Ascending aorta (tissue), 2 donors: Measurements from ENCODE around the gene GNB1L. TPM values are rescaled to one million over a fixed set of nuclear protein-coding genes. Genes with fewer than 3 reads are reported as not detected.
"Not testable (repeated sequence)": the region's sequence is repeated elsewhere in the genome, so short reads cannot be mapped to it uniquely, and the experiment has no call there.

Experiments used
- DNase-seq, 2 donors: peaks; one replicate each; pipeline ENCODE4 v3.0.0-alpha.2; 2019; ENCODE audit warnings: low spot score in 2 of 2
- H3K27ac ChIP-seq, 2 donors: fragments of 200-600 bp; sonication (generic); one replicate each; pipeline ENCODE4 v1.5.1; 2016 to 2017; ENCODE audit warnings: mild to moderate bottlenecking in 1 of 2
- H3K27me3 ChIP-seq: fragments of 200-600 bp; sonication (generic); one replicate; pipeline ENCODE4 v1.5.1; 2017
- H3K36me3 ChIP-seq, 2 donors: fragments of 200-600 bp; sonication (generic); one replicate each; pipeline ENCODE4 v1.5.1; 2016
- H3K4me1 ChIP-seq, 2 donors: fragments of 200-600 bp; sonication (generic); one replicate each; pipeline ENCODE4 v1.5.1; 2016 to 2017; ENCODE audit warnings: mild to moderate bottlenecking in 1 of 2
- H3K4me3 ChIP-seq, 2 donors: fragments of 200-600 bp; sonication (generic); one replicate each; pipeline ENCODE4 v1.5.1; 2016 to 2017; ENCODE audit warnings: mild to moderate bottlenecking in 1 of 2
- H3K9me3 ChIP-seq, 2 donors: fragments of 200-600 bp; sonication (generic); one replicate each; pipeline ENCODE4 v1.5.1; 2016
- intact Hi-C: fragments of 100-400 bp; cut with DNase I; formaldehyde crosslinking; loops from one replicate; pipeline ENCODE4 v1.15.1; 2023
- total RNA-seq: library from RNA; depleted of rRNA; stranded (reverse); fragments of >200 nt; gene quantifications from one replicate; pipeline ENCODE4 v1.1.0, GENCODE V29; 2016
- TF ChIP-seq, protein P1 (sequence below), 3 experiments: fragments of 200-600 bp in 2 of 3; fragments of 450-650 bp in 1 of 3; sonication (generic) in 2 of 3; IDR thresholded peaks; one replicate each; pipeline ENCODE4 v1.5.1; 2016 to 2019; ENCODE audit warnings: antibody characterized with exemption in 3 of 3, mild to moderate bottlenecking in 1 of 3, moderate library complexity in 1 of 3

GNB1L gene
- total RNA-seq, 1 donor from 2014 or later, result 7.9 TPM

DNA sequence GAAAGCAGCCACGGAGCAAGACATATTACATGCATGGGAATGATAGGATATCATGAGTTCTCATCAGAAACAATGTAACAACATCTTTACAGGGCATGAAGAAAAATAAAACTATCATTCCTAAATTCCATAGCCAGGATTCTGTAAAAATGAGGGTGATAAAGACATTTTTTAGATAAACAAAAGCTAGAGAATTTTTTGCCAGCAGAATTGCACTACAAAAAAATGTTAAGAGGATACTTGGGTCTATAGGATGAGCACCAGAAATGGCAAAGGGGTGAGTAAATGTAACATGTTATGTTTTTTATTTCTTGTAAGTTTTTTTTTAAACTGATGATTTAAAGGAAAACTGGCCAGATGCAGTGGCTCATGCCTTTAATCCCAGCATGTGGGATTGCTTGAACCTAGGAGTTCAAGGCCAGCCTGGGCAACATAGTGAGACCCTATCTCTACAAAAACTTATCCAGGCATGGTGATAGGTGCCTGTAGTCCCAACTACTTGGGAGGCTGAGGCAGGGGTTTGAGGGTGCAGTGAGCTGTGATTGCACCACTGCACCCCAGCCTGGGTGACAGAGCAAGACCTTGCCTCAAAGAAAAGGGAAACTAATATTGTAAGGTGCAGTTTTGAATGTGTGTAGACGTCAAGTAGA lies 60.9 kb downstream of the GNB1L start:
- DNase-seq, result no peak
- Histone ChIP-seq H3K4me3 (no peak overlapping the region), H3K27ac (no peak overlapping the region), H3K27me3 (no peaks in the 10 kb centered on the region), H3K9me3 (peaks cover 0 to 15% of the 10 kb centered on the region in 2 donors), H3K4me1 (no peaks in the 10 kb centered on the region), H3K36me3 (peaks cover under 1 to 13% of the 10 kb centered on the region in 2 donors)
- TF ChIP-seq, protein P1, sequence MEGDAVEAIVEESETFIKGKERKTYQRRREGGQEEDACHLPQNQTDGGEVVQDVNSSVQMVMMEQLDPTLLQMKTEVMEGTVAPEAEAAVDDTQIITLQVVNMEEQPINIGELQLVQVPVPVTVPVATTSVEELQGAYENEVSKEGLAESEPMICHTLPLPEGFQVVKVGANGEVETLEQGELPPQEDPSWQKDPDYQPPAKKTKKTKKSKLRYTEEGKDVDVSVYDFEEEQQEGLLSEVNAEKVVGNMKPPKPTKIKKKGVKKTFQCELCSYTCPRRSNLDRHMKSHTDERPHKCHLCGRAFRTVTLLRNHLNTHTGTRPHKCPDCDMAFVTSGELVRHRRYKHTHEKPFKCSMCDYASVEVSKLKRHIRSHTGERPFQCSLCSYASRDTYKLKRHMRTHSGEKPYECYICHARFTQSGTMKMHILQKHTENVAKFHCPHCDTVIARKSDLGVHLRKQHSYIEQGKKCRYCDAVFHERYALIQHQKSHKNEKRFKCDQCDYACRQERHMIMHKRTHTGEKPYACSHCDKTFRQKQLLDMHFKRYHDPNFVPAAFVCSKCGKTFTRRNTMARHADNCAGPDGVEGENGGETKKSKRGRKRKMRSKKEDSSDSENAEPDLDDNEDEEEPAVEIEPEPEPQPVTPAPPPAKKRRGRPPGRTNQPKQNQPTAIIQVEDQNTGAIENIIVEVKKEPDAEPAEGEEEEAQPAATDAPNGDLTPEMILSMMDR (IDR thresholded peaks at IDR 0.05), result no peak
- intact Hi-C loops, result no loop called here

DNA sequence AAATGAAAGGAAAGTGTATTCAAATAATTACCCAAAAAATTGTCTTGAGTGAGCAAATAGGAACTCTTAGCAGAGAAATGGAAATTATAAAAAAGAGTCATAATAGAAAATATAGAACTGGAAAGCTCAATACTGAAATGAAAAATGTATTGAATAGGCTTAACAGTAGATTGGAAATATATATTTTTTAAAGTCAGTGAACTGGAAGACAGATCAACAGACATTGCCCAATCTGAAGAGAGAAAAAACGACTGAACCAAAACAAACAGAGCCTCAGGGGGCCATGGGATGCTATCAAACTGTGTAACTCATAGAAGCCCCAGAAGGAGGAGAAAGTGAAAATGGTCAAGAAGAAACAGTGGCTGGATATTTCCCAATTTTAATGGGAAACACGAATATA lies 61.5 kb downstream of the GNB1L start:
- TF ChIP-seq, protein P1 (IDR thresholded peaks at IDR 0.05), result no peak
- DNase-seq, result no peak
- no peak overlapping the region for H3K4me3 ChIP-seq
- H3K36me3 ChIP-seq, result peaks cover 3 to 19% of the 10 kb centered on the region in 2 donors
- H3K4me1 ChIP-seq, result no peaks in the 10 kb centered on the region
- no peaks in the 10 kb centered on the region for H3K27me3 ChIP-seq
- H3K27ac ChIP-seq, result no peak overlapping the region
- intact Hi-C loops, result no loop called here
- peaks cover 0 to 15% of the 10 kb centered on the region in 2 donors for H3K9me3 ChIP-seq

DNA sequence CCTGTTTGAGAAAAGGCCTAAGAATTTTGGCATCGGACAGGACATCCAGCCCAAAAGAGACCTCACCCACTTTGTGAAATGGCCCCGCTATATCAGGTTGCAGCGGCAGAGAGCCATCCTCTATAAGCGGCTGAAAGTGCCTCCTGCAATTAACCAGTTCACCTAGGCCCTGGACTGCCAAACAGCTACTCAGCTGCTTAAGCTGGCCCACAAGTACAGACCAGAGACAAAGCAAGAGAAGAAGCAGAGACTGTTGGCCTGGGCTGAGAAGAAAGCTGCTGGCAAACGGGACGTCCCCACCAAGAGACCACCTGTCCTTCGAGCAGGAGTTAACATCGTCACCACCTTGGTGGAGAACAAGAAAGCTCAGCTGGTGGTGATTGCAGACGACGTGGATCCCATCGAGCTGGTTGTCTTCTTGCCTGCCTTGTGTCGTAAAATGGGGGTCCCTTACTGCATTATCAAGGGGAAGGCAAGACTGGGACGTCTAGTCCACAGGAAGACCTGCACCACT lies 62.2 kb downstream of the GNB1L start:
- H3K27ac ChIP-seq, H3K4me3 ChIP-seq, DNase-seq, intact Hi-C loops, H3K27me3 ChIP-seq, H3K4me1 ChIP-seq: not testable (repeated sequence)
- Histone ChIP-seq H3K9me3 (peaks cover 0 to 15% of the 10 kb centered on the region in 2 donors), H3K36me3 (peaks cover 3 to 23% of the 10 kb centered on the region in 2 donors)

DNA sequence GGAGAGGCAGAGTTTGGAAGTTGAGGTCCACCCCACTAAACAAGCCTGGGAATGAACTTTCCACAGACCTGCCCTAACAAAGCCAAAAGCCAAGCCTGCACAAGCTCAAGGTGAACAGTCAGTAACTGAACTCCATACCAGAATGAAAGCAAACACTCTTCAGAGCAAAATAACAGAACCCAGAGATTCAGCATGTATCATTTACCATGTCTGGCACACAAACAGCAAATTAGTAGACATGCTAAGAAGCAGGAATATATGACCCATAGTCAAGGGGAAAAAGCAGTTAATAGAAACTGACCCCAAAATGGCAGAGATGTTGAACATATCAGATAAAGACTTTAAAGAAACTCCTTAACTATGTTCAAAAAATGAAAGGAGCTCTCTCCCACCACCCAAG lies 62.8 kb downstream of the GNB1L start:
- Histone ChIP-seq H3K4me3 (no peak overlapping the region), H3K4me1 (no peaks in the 10 kb centered on the region), H3K9me3 (peaks cover 0 to 15% of the 10 kb centered on the region in 2 donors), H3K36me3 (peaks cover 3 to 23% of the 10 kb centered on the region in 2 donors), H3K27ac (no peak overlapping the region), H3K27me3 (no peaks in the 10 kb centered on the region)
- no peak for DNase-seq
- TF ChIP-seq, protein P1 (IDR thresholded peaks at IDR 0.05), result no peak
- intact Hi-C loops, result no loop called here

DNA sequence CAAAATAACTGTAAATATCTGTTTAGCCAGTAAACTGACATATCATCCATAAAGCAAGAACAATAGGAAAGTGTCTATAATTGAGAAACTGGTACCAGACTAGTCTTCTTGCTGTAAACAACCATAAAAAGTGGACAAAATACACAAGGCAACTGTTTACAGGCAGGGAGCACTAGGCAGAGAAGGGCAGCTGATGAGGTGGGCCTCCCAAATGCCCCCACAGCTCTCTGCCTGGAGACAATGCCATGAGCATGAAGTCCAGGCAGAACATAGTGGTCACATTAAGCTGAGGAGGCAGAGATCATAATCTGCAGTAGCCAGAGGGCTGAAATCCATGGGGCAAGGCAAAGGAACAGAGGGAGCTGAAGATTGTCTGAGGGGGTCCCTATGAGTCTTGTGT lies 63.4 kb downstream of the GNB1L start:
- Histone ChIP-seq H3K27me3 (no peaks in the 10 kb centered on the region), H3K9me3 (peaks cover 0 to 15% of the 10 kb centered on the region in 2 donors), H3K4me1 (no peaks in the 10 kb centered on the region), H3K27ac (no peak overlapping the region), H3K36me3 (peaks cover 3 to 23% of the 10 kb centered on the region in 2 donors), H3K4me3 (no peak overlapping the region)
- TF ChIP-seq, protein P1 (IDR thresholded peaks at IDR 0.05), result no peak
- DNase-seq, result no peak
- intact Hi-C loops, result no loop called here

DNA sequence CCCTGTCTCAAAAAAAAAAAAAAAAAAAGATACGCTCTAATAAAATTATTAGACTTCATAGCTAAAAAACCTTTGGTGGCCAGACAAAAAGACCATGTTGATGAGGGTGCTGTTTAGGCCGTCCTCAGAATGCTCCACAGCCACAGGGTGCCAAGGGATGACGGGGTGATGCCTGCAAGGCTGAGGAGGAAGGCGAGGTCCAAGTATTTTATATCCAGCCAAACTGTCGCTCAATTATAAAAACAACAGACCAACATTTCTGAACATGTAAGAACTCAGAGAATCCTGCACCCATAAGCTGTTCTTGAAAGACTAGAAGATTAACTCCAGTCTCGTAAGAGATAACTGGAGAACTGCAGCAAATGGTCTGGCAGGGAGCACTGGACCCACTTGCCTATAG lies 64.8 kb downstream of the GNB1L start:
- intact Hi-C loops, result no loop called here
- no peak for DNase-seq

More for the DNA sequence above, 64.8 kb downstream of the GNB1L start:
- H3K4me1 ChIP-seq, result no peaks in the 10 kb centered on the region
- H3K9me3 ChIP-seq, result peaks cover 0 to 15% of the 10 kb centered on the region in 2 donors
- H3K36me3 ChIP-seq, result peaks cover 3 to 23% of the 10 kb centered on the region in 2 donors
- H3K27ac ChIP-seq, result no peak overlapping the region
- no peak overlapping the region for H3K4me3 ChIP-seq
- H3K27me3 ChIP-seq, result no peaks in the 10 kb centered on the region
- TF ChIP-seq, protein P1 (IDR thresholded peaks at IDR 0.05), result no peak
